Measurements from ENCODE around the gene MRAP2. TPM values are rescaled to one million over a fixed set of nuclear protein-coding genes. Genes with fewer than 3 reads are reported as not detected.

Gene MRAP2
- total RNA-seq, result 4.3 and 10.8 TPM in 2 replicates

DNA sequence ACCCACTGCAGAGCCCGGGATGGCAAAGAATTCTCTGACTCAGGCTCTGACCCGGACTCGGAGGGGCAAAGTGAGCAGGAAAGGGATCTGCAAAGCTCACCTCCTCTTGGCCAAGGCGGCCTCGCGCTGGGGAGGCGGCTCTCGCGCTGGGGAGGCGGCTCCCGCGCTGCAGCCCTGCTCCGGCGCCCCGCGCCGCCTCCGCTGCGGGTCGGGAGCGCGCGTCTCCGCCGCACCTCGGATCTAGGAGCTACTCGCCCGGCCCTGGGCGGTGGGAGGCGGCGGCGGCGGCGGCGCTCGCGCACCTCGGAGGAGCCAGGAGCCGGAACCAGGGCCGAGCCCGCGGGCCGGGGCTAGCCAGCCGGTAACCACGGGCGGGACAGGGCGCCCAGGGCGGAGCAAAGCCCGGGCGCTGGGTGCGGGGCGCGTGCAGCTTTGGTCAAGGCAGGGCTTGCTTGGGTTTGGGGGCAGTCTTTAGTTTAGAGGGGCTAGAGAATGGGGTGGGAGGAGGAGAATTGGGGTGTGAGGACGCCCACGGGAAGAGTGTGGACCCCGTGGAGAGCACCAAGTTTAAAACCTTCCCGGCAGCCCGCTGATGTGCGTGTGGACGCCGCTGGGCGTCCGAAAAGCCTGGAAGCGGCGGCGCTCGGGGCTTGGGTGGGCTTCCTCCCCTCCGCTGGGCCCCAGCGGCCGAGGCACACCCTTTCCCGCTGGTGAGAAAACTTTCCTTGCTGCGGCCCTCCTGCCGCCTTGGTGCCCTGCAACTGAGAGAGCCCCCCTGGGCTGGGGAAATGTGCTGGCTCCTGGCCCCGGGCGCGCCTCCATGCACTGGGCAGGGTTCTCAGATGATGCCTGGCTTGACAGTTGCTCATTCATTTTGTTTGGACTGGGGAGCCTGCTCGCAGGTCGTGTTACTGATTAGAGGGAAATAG, at the start of gene MRAP2:
TSS of gene MRAP2 (plus strand) at position 250 of the 929 bp plus-strand sequence. CDS start 21,547 bp downstream, outside the sequence.

Other genes with a start within 250 kb of the MRAP2 start
- gene RIPPLY2, start 180.4 kb upstream of the MRAP2 start, total RNA-seq, result not detected in 2 replicates
- 5.6 and 9.3 TPM in 2 replicates for gene CYB5R4, start 174.1 kb upstream of the MRAP2 start, total RNA-seq
- 12.8 and 15.8 TPM in 2 replicates for gene CEP162, start 193.9 kb downstream of the MRAP2 start, total RNA-seq